ENCODE data around the gene SYCP2. TPM values are rescaled to one million over a fixed set of nuclear protein-coding genes. Genes with fewer than 3 reads are reported as not detected.

Gene SYCP2
- total RNA-seq, 3 donors from 2014 or later = 4.5 to 30.1 (median 12.5) TPM

DNA sequence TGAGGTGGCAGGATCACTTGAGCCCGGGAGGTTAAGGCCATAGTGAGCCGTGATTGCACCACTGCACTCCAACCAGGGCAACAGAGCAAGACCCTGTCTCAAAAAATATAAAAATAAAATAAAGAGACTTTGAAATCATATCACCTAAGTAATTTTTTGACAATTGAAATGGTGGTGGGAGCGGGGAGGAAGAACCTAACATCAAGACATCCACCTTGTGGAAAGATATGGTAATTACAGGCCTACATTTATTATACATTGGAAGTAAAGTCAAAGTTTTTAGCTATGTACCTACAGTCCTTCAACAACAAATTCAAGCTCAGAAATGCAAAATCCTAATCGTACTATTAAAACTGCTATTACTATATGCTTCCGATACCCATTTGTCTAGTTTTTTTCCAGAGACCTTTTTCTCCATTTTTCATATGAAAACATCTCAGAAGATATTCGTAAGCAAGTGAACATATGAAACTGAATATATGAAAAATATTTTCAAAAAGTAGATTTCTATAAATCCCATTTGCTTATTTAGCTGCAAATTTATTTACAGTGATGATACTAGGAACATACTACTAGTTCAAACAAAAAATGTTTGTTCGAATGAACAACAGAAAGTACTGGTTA, 83.3 kb downstream of the SYCP2 start:
- H3K9me3 ChIP-seq = no peaks in the 10 kb centered on the region
- no peaks in the 10 kb centered on the region for H3K27me3 ChIP-seq
- intact Hi-C loops (cut with DNase I; ENCODE audit: low total_unique reads) = no loop called here
- H3K27ac ChIP-seq = no peak overlapping the region
- TF ChIP-seq, protein P1, sequence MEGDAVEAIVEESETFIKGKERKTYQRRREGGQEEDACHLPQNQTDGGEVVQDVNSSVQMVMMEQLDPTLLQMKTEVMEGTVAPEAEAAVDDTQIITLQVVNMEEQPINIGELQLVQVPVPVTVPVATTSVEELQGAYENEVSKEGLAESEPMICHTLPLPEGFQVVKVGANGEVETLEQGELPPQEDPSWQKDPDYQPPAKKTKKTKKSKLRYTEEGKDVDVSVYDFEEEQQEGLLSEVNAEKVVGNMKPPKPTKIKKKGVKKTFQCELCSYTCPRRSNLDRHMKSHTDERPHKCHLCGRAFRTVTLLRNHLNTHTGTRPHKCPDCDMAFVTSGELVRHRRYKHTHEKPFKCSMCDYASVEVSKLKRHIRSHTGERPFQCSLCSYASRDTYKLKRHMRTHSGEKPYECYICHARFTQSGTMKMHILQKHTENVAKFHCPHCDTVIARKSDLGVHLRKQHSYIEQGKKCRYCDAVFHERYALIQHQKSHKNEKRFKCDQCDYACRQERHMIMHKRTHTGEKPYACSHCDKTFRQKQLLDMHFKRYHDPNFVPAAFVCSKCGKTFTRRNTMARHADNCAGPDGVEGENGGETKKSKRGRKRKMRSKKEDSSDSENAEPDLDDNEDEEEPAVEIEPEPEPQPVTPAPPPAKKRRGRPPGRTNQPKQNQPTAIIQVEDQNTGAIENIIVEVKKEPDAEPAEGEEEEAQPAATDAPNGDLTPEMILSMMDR (IDR thresholded peaks at IDR 0.05) = peak in 2 of 3 donors; percentile 45 to 58
- no peak for TF ChIP-seq POLR2A (IDR thresholded peaks at IDR 0.05)
- TF ChIP-seq POLR2AphosphoS5 (IDR thresholded peaks at IDR 0.05) = no peak
- H3K36me3 ChIP-seq = no peaks in the 10 kb centered on the region
- H3K4me1 ChIP-seq = no peaks in the 10 kb centered on the region
- DNase-seq (ENCODE audit: low spot score in 2 of 2) = no peak
- no peak overlapping the region for H3K4me3 ChIP-seq

- Histone ChIP-seq H3K36me3 (no peaks in the 10 kb centered on the region), H3K4me1 (no peaks in the 10 kb centered on the region), H3K27me3 (no peaks in the 10 kb centered on the region), H3K4me3 (no peak overlapping the region), H3K9me3 (no peaks in the 10 kb centered on the region), H3K27ac (no peak overlapping the region)
- intact Hi-C loops (cut with DNase I; ENCODE audit: low total_unique reads) = no loop called here
- DNase-seq (ENCODE audit: low spot score in 2 of 2) = no peak
- TF ChIP-seq POLR2A (IDR thresholded peaks at IDR 0.05) = no peak
- TF ChIP-seq, protein P1 (IDR thresholded peaks at IDR 0.05) = no peak
- TF ChIP-seq POLR2AphosphoS5 (IDR thresholded peaks at IDR 0.05) = no peak
These were observed 85.3 kb downstream of the SYCP2 start for GRCh38 chr20:59848182-59848581.

- Histone ChIP-seq H3K27ac (no peak overlapping the region), H3K36me3 (no peaks in the 10 kb centered on the region), H3K9me3 (no peaks in the 10 kb centered on the region), H3K4me1 (no peaks in the 10 kb centered on the region), H3K4me3 (no peak overlapping the region), H3K27me3 (no peaks in the 10 kb centered on the region)
- DNase-seq (ENCODE audit: low spot score in 2 of 2) = no peak
- intact Hi-C loops (cut with DNase I; ENCODE audit: low total_unique reads) = no loop called here
- TF ChIP-seq, protein P1 (IDR thresholded peaks at IDR 0.05) = no peak
- TF ChIP-seq POLR2A (IDR thresholded peaks at IDR 0.05) = no peak
- no peak for TF ChIP-seq POLR2AphosphoS5 (IDR thresholded peaks at IDR 0.05)
These were observed 88.0 kb downstream of the SYCP2 start for GRCh38 chr20:59845472-59845871.

- H3K4me3 ChIP-seq = no peak overlapping the region
- no peak overlapping the region for H3K27ac ChIP-seq
- no peaks in the 10 kb centered on the region for H3K9me3 ChIP-seq
- no peak for DNase-seq (ENCODE audit: low spot score in 2 of 2)
- H3K4me1 ChIP-seq = peaks cover 0 to 14% of the 10 kb centered on the region in 2 donors
- no peaks in the 10 kb centered on the region for H3K36me3 ChIP-seq
- intact Hi-C loops (cut with DNase I; ENCODE audit: low total_unique reads) = no loop called here
- no peaks in the 10 kb centered on the region for H3K27me3 ChIP-seq
- TF ChIP-seq POLR2AphosphoS5 (IDR thresholded peaks at IDR 0.05) = no peak
- TF ChIP-seq, protein P1 (IDR thresholded peaks at IDR 0.05) = no peak
- no peak for TF ChIP-seq POLR2A (IDR thresholded peaks at IDR 0.05)
These were observed 94.0 kb downstream of the SYCP2 start for GRCh38 chr20:59839400-59839799.

- no peak overlapping the region for H3K27ac ChIP-seq
- H3K4me3 ChIP-seq = no peak overlapping the region
- H3K27me3 ChIP-seq = no peaks in the 10 kb centered on the region
- H3K4me1 ChIP-seq = peaks cover 0 to 14% of the 10 kb centered on the region in 2 donors
- intact Hi-C loops (cut with DNase I; ENCODE audit: low total_unique reads) = no loop called here
- no peaks in the 10 kb centered on the region for H3K36me3 ChIP-seq
- TF ChIP-seq, protein P1 (IDR thresholded peaks at IDR 0.05) = no peak
- TF ChIP-seq POLR2A (IDR thresholded peaks at IDR 0.05) (no peak), POLR2AphosphoS5 (IDR thresholded peaks at IDR 0.05) (no peak)
- no peaks in the 10 kb centered on the region for H3K9me3 ChIP-seq
- DNase-seq (ENCODE audit: low spot score in 2 of 2) = no peak
These were observed 95.6 kb downstream of the SYCP2 start for GRCh38 chr20:59837623-59838394.
